CD4-positive, alpha-beta T cell treated with Interleukin-2 at 100 ng/mL for 4 hours (primary cell): ENCODE data around the gene PCBP3.

Experiments used
- DNase-seq: peaks from one replicate; pipeline ENCODE4 v3.0.0-alpha.2; 2020; ENCODE audit warnings: low spot score

PCBP3 gene

DNA sequence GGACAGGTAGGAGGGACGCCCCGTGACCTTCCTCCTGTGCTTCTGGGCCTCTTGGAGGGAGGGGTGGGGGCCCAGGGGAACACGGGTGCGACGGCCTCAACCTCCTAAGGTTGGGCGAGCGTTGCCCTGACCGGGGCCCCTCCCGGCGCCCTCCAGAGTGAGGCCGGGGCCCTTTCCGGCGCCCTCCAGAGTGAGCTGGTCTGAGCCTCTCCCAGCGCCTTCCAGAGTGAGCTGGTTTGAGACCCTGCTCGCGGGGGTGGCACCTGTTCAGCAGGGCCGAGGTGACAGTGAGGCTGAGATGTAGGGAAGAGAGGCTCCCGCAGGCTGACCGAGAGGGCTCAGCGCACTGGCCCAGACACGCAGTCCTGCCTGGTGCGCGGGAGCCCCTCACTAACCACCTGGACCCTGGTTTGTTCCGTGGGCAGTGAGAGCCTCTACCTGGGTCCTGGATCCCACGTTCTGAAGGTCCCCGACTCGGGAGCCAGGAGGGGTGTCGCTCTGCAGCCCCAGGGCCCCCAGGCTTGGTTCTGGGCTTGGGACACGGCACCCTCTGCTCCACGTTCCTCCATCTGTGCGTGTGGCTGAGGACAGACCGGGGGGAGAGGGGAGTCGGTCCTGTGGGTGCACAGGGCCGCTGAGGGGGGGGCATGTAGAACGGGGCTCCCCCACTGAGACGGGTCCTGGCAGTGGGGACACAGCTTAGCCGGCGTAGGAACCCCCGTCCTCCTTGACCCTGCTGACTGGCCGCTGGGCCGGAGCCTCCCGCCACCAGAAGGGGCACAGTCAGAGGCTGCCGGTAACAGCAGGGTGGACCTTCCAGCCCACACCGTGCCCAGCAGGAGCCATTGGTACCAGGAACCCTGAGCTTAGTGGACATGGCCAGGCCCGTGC lies 339.5 kb downstream of the PCBP3 start:
- DNase-seq = no peak

DNA sequence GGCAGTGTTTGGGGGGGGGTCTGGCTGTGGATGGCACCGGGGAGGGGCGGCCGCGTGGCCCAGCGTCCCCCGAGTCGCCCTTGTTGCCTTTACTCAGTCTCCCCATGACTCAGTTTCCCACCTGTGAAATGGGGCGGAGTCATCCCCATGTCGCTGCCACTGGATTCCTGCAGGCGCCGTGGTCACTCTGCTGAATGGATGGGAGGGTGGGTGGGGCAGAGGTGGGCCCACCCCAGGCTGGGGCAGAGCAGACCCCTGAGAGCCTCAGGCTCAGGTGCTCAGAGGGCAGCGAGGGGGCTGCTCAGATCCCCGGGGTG lies 340.1 kb downstream of the PCBP3 start:
- no peak for DNase-seq

DNA sequence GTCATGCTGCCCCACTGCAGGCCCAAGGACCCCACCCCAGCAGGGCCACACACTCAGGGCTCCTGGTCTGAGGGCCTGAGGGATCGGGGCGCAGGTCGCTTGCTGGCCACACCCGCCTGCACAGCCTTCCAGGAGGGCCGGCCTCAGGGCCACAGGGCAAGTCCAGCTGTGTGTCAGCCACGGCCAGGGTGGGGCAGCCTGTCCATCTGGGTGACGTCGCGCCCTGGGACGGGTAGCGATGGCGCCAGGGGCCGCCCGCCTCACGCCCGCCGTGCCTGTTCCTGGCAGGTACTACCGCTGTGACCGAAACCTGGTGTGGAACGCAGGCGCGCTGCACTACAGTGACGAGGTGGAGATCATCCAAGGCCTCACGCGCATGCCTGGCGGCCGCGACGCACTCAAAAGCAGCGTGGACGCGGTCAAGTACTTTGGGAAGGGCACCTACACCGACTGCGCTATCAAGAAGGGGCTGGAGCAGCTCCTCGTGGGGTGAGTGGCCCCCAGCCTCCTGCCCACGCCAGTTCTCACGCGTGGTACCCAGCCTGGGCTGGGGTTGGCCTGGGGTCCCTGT lies 340.5 kb downstream of the PCBP3 start:
- no peak for DNase-seq

DNA sequence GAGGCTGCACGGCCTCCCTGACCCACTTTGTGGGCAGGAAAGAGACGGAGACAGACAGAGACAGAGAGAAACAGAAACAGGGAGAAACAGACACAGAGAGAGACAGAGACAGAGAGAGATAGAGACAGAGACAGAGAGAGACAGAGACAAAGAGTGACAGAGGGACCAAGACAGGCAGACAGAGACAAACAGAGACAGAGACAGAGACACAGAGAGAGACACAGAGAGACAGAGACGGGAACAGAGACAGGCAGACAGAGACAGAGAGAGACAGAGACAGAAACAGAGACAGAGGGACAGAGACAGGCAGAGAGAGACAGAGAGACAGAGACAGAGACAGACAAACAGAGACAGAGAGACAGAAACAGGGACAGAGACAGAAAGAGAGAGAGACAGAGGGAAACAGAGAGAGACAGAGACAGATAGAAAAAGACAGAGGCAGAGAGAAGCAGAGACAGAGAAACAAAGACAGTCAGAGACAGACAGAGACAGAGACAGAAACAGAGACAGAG lies 341.1 kb downstream of the PCBP3 start:
- DNase-seq = no peak

DNA sequence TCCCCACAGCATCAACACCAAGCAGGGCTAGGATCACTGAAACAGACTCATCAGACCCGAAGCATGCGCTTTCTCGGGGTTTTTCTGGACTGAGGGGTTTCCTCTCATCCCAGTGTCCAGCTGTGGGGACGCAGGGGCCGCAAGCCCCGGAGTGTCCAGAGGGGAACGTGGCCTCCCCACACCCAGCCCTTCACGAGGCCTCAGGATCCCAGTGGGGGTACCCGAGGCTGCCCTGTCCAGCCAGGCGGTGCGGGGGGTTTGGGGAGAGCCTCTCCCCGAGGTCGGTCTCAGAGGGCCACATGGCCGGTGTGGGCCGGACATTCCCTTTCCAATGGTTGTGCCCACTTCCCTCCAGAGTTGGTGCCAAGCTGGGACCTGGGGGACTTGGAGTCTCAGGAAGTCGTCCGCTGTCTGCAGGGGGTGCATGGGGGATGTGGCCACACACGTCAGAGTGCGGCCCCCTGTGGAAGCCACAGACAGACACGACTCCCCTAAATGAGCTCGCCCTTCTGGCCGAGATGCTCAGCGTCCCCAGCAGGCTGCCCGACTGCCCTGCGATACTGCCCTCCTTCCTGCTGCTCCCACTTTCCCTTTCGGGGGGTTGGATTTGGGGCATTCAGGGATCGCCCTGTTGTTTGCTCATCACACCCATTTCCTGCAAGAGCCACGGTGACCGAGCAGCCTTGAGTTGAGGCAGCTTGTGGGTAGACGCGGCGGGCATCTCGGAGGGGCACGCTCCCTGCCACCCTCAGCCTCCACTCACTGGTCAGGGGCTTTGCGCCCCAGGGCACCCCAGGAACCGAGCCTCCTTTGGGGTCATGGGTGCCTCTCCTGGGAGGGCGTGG lies 342.2 kb downstream of the PCBP3 start:
- DNase-seq = no peak

DNA sequence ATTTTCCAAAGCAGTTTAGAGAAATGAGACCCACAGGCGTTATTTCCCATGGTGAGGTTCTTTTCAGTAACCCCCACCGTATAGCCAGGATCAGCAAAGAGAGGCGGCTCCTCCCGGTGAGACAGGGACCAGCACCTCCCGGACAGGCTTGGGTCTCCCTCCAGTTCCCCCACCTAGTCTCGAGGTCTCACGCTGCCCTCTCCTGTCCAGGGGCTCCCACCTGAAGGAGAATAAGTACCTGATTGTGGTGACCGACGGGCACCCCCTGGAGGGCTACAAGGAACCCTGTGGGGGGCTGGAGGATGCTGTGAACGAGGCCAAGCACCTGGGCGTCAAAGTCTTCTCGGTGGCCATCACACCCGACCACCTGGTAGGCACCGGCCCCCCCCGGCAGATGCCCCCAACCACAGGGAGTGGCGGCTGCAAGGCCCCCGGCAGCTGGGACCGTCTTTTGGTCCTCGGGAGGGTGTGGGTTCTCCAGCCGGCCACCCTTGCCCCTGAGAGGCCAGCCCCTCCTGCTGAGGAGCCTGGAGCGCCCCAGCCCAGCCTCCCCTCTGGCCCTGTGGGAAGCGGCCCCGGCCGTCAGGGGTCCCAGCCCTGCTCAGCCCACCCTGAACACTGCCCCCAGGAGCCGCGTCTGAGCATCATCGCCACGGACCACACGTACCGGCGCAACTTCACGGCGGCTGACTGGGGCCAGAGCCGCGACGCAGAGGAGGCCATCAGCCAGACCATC lies 343.0 kb downstream of the PCBP3 start:
- no peak for DNase-seq

DNA sequence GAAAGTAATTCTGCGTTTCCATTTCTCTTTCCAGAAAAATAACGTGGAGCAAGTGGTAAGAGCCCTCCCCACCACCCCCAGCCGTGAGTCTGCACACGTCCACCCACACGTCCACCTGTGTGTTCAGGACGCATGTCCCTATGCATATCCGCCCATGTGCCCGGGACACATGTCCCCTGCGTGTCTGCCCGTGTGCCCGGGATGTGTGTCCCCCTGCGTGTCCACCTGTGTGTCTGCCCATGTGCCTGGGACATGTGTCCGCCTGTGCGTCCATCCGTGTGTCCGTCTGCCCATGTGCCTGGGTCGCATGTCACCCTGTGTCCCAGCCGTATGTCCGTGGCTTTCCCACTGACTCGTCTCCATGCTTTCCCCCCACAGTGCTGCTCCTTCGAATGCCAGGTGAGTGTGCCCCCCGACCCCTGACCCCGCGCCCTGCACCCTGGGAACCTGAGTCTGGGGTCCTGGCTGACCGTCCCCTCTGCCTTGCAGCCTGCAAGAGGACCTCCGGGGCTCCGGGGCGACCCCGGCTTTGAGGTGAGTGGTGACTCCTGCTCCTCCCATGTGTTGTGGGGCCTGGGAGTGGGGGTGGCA lies 343.7 kb downstream of the PCBP3 start:
- no peak for DNase-seq

DNA sequence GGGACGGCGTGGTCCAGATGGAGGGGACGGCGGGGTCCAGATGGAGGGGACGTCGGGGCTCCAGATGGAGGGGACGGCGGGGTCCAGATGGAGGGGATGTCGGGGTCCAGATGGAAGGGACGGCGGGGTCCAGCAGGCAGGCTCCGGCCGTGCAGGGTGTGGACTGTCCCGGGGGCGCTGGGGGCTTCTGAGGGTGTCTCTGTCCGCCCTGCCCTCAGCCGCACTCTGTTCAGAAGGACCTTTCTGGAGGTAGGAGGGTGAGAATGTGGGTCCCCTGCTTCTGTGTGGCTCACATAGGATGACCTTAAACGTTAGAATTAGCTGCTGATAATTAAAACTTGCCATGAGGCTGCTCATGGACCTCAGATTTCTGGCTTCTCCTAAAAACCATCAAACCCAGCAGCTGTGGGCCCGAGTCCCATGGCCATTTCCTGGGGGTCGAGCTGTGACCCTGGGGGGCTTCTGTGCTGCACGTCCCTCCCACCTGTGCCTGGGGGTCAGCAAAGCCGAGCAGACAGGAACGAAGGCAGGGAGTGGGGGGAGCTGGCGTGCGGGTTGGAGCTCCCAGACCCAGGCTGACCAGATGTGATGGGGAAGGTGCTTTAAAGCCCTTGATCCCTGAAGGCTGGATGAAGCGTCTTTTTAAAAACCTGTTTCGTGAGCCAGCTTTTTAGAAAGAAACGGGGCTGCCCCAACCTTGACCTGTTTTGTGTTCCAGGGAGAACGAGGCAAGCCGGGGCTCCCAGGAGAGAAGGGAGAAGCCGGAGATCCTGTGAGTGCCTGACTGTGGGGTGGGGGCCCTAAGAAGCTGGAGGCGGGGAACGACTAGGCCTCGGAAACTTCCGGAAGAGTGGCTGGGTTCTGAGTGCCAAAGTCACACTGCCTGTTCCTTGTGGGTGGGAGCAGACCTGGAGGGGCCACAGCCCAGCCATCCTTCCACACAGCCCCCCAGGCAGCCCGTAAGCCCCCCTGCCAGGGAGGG lies 345.1 kb downstream of the PCBP3 start:
- DNase-seq = no peak

DNA sequence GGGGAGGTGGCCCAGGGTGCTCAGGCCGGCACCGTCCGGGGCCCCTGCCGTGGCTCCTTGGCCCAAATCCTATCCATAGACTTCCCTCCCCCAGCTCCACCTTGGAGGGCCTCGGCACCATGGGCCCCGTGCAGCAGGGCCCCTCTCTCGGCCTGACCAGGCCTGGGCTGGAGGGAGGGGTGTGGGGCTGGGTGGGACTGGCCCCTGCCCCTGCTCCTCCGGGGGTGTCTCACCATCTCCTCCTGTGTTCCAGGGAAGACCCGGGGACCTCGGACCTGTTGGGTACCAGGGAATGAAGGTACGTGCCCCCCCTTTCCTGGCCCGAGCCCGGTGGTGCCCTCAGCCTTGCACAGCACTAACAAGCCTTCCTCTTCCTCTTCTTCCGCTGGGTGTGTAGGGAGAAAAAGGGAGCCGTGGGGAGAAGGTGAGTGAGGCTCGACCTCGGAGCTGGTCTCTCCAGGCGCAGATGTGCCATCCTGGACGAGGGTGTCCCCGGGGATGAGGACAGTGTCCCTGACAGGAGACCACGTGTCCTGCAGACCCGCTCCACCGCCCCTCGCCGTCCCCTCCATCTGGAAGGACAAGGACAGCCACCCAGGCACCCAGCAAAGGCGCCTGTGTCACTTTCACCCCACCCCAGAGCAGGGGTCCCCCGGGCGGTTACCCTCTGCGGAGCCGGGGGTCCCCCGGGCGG lies 346.0 kb downstream of the PCBP3 start:
- no peak for DNase-seq

DNA sequence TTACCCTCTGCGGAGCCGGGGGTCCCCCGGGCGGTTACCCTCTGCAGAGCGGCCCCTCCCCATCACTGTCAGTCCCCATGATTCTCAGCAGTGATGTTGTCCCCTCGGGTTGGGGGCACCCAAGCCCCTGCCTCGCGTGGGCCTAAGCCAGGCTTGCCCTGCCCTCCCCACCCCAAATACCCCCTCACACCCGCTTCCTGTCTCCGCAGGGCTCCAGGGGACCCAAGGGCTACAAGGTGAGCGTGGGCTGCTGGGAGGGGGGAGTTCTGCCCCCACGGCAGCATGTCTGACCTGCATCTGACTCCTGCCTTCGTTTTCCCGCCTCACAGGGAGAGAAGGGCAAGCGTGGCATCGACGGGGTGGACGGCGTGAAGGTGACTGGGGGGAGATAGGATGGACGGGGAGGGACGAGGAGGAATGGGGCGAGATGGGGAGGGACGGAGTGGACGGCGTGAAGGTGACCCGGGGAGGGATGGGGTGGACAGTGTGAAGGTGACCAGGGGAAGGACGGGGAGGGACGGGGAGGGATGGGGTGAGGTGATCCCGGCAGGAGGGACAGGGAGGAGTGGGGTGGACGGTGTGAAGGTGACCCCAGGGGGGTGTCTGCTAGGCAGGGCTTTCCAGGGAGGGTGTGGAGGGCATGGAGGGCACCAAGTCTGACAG lies 346.7 kb downstream of the PCBP3 start:
- DNase-seq = no peak

DNA sequence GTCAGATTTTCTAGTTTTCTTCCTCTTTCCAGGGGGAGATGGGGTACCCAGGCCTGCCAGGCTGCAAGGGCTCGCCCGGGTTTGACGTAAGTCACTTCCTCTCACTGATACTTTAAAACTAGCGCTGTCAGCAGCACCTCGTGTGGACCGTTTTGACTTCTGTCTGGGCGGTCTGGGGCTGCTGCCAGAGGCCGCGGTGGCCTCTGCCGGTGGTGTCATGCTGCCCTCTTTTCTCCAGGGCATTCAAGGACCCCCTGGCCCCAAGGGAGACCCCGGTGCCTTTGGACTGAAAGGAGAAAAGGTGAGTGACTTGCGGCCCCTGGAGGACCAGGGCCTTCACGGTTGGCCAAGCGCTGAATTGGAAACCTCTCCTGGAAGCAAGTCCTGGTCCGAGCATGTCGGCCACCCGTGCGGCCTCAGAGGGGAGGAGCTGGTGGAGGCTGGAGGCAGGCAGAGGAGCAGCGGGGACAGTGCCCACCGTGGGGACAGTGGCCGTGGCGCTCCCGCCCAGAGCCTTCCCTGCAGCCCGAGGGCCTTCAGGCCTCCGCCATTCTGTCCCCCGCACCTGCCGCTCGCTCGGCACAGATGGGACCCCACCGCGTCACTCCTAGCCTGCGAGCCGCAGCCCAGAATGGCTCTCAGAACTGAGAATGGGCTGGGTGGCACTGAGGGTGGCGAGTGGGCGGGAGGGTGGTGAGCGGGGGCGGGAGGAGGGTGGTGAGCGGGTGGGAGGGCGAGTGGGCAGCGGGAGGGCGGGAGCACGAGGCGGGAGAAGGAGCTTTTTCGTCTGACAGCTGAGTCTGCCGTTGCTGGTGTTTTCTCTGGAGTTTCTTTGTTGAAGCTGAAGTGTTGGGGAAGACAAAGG lies 347.4 kb downstream of the PCBP3 start:
- DNase-seq = no peak

DNA sequence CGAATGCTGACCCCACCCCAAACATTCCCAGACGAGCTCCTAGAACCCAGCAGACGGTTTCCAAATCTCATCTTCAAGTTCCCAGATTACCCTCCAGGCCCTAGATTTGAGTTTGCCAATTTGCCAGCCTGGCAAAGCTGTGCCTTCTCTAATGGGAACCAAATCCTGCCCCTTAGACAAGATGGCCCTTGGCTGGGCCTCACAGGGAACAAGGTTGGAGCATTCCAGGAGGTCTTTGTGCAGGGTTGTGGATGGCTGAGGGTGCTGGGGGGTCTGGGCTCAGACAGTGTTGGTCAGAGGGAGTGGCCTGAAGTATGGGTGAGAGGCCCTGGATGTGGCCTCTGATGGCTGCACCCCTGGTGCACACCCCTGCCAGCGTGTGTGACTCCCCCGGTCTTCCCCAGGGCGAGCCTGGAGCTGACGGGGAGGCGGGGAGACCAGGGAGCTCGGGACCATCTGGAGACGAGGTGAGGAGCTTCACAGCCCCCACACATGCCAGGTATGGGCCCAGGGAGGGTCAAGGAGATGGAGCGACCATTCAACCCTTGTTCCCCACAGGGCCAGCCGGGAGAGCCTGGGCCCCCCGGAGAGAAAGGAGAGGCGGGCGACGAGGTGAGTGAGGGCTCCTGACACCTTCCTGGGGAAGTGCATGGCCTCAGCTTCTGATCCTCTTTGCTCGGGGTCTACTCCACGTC lies 348.2 kb downstream of the PCBP3 start:
- no peak for DNase-seq
